ENCODE data around the gene SP3.

Gene SP3

DNA sequence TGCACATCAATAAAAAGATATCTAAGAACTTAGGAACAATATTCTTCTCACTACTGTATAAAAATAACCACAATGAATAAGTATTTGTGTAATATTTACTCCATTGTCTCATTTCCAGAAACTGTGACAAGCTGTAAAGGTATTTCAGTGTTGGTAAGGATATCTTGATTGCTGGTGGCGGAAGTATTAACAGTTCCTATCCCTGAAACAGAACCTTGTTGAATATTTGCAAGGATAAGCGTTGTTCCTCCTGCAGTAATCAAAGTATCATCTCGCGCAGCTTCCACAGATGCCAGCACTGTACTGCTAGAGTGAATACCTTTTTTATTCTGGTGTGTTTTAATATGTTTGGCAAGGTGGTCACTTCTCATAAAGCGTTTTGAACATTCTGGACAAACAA is 55.3 kb downstream of the SP3 start:
- Histone ChIP-seq H3K79me2 (ENCODE audit: insufficient read depth, low read length) (peaks cover 9% of the 10 kb centered on the region), H2AFZ (ENCODE audit: low read depth, low read length) (no peak overlapping the region), H3K9me3 (ENCODE audit: insufficient read depth, low read length, severe bottlenecking) (no peaks in the 10 kb centered on the region), H3K36me3 (ENCODE audit: insufficient read depth, low read length) (peaks cover 88% of the 10 kb centered on the region), H3K27ac (ENCODE audit: low read length) (no peak overlapping the region), H3K4me3 (ENCODE audit: low read depth in 1 of 2, low read length in 2 of 2) (no peak overlapping the region), H3K4me2 (ENCODE audit: insufficient read depth, low read length) (no peak overlapping the region), H3K27me3 (ENCODE audit: insufficient read depth, low read length, poor library complexity) (no peaks in the 10 kb centered on the region), H3K4me1 (ENCODE audit: insufficient read depth, low read length) (no peaks in the 10 kb centered on the region), H3K9ac (ENCODE audit: low read depth, low read length) (no peak overlapping the region), H4K20me1 (ENCODE audit: insufficient read depth, low read length) (peaks cover 8% of the 10 kb centered on the region)
- TF ChIP-seq EZH2 (IDR thresholded peaks at IDR 0.05; ENCODE audit: borderline replicate concordance, low read depth, low read length, severe bottlenecking) = no peak
- TF ChIP-seq, protein P1, sequence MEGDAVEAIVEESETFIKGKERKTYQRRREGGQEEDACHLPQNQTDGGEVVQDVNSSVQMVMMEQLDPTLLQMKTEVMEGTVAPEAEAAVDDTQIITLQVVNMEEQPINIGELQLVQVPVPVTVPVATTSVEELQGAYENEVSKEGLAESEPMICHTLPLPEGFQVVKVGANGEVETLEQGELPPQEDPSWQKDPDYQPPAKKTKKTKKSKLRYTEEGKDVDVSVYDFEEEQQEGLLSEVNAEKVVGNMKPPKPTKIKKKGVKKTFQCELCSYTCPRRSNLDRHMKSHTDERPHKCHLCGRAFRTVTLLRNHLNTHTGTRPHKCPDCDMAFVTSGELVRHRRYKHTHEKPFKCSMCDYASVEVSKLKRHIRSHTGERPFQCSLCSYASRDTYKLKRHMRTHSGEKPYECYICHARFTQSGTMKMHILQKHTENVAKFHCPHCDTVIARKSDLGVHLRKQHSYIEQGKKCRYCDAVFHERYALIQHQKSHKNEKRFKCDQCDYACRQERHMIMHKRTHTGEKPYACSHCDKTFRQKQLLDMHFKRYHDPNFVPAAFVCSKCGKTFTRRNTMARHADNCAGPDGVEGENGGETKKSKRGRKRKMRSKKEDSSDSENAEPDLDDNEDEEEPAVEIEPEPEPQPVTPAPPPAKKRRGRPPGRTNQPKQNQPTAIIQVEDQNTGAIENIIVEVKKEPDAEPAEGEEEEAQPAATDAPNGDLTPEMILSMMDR (IDR thresholded peaks at IDR 0.05; ENCODE audit: borderline replicate concordance, extremely low read depth, low read length, poor library complexity, severe bottlenecking) = no peak
- no peak for DNase-seq
- no peak for ATAC-seq (ENCODE audit: insufficient read depth, low read depth)

DNA sequence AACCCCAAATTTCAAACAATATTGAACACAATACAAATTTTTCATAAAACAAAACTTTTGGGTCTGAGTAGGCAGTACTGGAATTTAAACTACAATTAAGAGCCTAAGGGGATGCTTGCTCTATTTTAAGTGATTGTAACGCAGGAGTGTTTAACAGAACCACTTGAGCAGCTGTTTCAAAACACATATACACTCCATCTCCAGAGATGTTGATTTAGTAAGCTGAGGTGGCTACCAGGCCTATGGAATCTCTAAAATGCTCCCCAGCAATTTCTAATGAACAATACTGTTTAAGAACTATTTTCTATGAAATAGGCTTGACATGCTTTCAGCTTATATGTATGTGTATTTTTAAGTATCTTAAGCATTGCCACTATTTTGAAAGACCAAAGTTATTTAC is 58.5 kb downstream of the SP3 start:
- Histone ChIP-seq H3K27me3 (ENCODE audit: insufficient read depth, low read length, poor library complexity) (no peaks in the 10 kb centered on the region), H4K20me1 (ENCODE audit: insufficient read depth, low read length) (no peaks in the 10 kb centered on the region; the same call in 1 of the 2 replicates), H3K9ac (ENCODE audit: low read depth, low read length) (no peak overlapping the region), H3K4me2 (ENCODE audit: insufficient read depth, low read length) (no peak overlapping the region), H3K27ac (ENCODE audit: low read length) (no peak overlapping the region), H2AFZ (ENCODE audit: low read depth, low read length) (no peak overlapping the region), H3K79me2 (ENCODE audit: insufficient read depth, low read length) (no peaks in the 10 kb centered on the region), H3K36me3 (ENCODE audit: insufficient read depth, low read length) (peaks cover 61% of the 10 kb centered on the region), H3K4me1 (ENCODE audit: insufficient read depth, low read length) (no peaks in the 10 kb centered on the region), H3K9me3 (ENCODE audit: insufficient read depth, low read length, severe bottlenecking) (no peaks in the 10 kb centered on the region), H3K4me3 (ENCODE audit: low read depth in 1 of 2, low read length in 2 of 2) (no peak overlapping the region)
- no peak for DNase-seq
- no peak for ATAC-seq (ENCODE audit: insufficient read depth, low read depth)
- TF ChIP-seq EZH2 (IDR thresholded peaks at IDR 0.05; ENCODE audit: borderline replicate concordance, low read depth, low read length, severe bottlenecking) = no peak
- TF ChIP-seq, protein P1 (IDR thresholded peaks at IDR 0.05; ENCODE audit: borderline replicate concordance, extremely low read depth, low read length, poor library complexity, severe bottlenecking) = no peak

DNA sequence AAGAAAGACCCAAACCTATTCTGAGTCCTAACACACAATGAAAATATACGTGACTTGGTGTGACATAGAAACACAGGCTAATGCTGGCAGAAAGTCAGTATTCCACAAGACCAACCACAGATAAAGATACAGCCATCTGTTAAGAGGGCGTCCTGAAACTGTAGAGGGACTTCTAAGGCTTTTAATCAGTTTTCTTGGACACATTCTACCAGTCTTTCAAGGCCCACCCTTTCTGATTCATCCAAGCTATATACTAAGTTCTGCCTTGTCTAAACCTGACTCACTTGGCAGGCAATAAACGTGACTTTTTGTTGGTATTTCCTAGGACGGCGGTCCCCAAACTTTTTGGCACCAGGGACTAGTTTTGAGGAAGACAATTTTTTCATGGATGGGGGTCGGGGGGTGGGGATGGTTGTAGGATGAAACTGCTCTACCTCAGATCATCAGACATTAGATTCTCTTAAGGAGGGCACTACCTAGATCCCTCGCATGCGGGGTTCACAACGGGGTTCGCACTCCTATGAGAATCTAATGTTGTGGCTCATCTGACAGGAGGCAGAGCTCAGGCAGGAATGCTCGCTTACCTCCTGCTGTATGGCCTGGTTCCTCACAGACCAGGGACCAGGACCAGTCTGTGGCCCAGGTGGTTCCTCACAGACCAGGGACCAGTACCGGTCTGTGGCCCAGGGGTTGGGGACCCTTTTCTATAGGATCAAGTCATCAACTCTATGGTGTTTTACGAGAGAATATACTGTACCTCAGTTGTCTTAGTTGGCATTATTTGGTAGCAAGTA is 61.4 kb downstream of the SP3 start:
- Histone ChIP-seq H3K36me3 (ENCODE audit: insufficient read depth, low read length) (peaks cover 32% of the 10 kb centered on the region), H3K79me2 (ENCODE audit: insufficient read depth, low read length) (no peaks in the 10 kb centered on the region), H2AFZ (ENCODE audit: low read depth, low read length) (no peak overlapping the region), H3K9ac (ENCODE audit: low read depth, low read length) (no peak overlapping the region), H3K4me1 (ENCODE audit: insufficient read depth, low read length) (no peaks in the 10 kb centered on the region), H3K27me3 (ENCODE audit: insufficient read depth, low read length, poor library complexity) (no peaks in the 10 kb centered on the region), H4K20me1 (ENCODE audit: insufficient read depth, low read length) (no peaks in the 10 kb centered on the region), H3K27ac (ENCODE audit: low read length) (no peak overlapping the region), H3K9me3 (ENCODE audit: insufficient read depth, low read length, severe bottlenecking) (no peaks in the 10 kb centered on the region), H3K4me2 (ENCODE audit: insufficient read depth, low read length) (no peak overlapping the region), H3K4me3 (ENCODE audit: low read depth in 1 of 2, low read length in 2 of 2) (no peak overlapping the region)
- TF ChIP-seq, protein P1 (IDR thresholded peaks at IDR 0.05; ENCODE audit: borderline replicate concordance, extremely low read depth, low read length, poor library complexity, severe bottlenecking) = no peak
- no peak for DNase-seq
- ATAC-seq (ENCODE audit: insufficient read depth, low read depth) = no peak; the same call in 2 of the 3 replicates

Data from DND-41 (cell line).